Ascending aorta (tissue), 2 donors: ENCODE data around the gene MAN1B1. TPM values are rescaled to one million over a fixed set of nuclear protein-coding genes. Genes with fewer than 3 reads are reported as not detected.

ENCODE experiments used
- DNase-seq, 2 donors: peaks; one replicate each; pipeline ENCODE4 v3.0.0-alpha.2; 2019; ENCODE audit warnings: low spot score in 2 of 2
- H3K27ac ChIP-seq, 2 donors: fragments of 200-600 bp; sonication (generic); one replicate each; pipeline ENCODE4 v1.5.1; 2016 to 2017; ENCODE audit warnings: mild to moderate bottlenecking in 1 of 2
- H3K27me3 ChIP-seq: fragments of 200-600 bp; sonication (generic); one replicate; pipeline ENCODE4 v1.5.1; 2017
- H3K36me3 ChIP-seq, 2 donors: fragments of 200-600 bp; sonication (generic); one replicate each; pipeline ENCODE4 v1.5.1; 2016
- H3K4me1 ChIP-seq, 2 donors: fragments of 200-600 bp; sonication (generic); one replicate each; pipeline ENCODE4 v1.5.1; 2016 to 2017; ENCODE audit warnings: mild to moderate bottlenecking in 1 of 2
- H3K4me3 ChIP-seq, 2 donors: fragments of 200-600 bp; sonication (generic); one replicate each; pipeline ENCODE4 v1.5.1; 2016 to 2017; ENCODE audit warnings: mild to moderate bottlenecking in 1 of 2
- H3K9me3 ChIP-seq, 2 donors: fragments of 200-600 bp; sonication (generic); one replicate each; pipeline ENCODE4 v1.5.1; 2016
- intact Hi-C: fragments of 100-400 bp; cut with DNase I; formaldehyde crosslinking; loops from one replicate; pipeline ENCODE4 v1.15.1; 2023
- total RNA-seq: library from RNA; depleted of rRNA; stranded (reverse); fragments of >200 nt; gene quantifications from one replicate; pipeline ENCODE4 v1.1.0, GENCODE V29; 2016
- TF ChIP-seq, protein P1 (sequence below), 3 experiments: fragments of 200-600 bp in 2 of 3; fragments of 450-650 bp in 1 of 3; sonication (generic) in 2 of 3; IDR thresholded peaks; one replicate each; pipeline ENCODE4 v1.5.1; 2016 to 2019; ENCODE audit warnings: antibody characterized with exemption in 3 of 3, mild to moderate bottlenecking in 1 of 3, moderate library complexity in 1 of 3

MAN1B1 gene
- total RNA-seq, 1 donor from 2014 or later = 85.3 TPM

DNA sequence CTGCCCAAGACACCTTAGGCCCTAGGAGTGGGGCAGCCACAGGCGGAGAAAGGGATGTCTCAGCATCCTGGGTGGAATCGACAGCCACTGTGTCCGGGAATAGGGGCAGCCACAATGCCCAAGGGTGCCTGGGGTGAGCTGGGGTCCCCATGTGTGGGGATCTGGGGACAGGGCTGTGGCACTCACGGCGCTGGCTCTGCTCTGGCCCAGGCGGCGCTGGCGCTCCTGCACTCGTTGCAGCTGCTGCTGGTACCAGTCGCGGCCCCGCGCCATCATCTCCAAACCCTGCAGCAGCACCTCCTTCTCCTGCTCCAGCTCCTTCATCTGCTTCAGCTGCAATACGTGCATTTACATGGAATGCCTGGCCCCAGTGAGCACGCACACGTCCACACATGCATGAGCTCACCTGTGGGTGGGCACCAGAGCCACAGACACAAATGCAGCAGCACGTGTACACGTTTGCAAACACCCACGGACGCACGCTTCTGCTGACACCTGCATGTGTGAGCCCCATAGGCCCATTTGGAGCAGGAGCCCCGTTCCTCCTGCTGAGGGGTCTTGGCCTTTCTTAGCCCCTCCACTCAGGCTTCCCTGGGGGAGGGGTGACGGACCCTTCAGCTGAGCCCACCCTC is 21.3 kb upstream of the MAN1B1 start:
- H3K4me3 ChIP-seq = no peak overlapping the region
- H3K27me3 ChIP-seq = peaks cover 15% of the 10 kb centered on the region
- intact Hi-C loops = loop anchor here (2.0 kb wide), 1 partner anchor 19 kb away; the partner anchor contains the start of gene NPDC1
- peaks cover 0 to 3% of the 10 kb centered on the region in 2 donors for H3K4me1 ChIP-seq
- no peaks in the 10 kb centered on the region for H3K36me3 ChIP-seq
- no peak overlapping the region for H3K27ac ChIP-seq
- TF ChIP-seq, protein P1, sequence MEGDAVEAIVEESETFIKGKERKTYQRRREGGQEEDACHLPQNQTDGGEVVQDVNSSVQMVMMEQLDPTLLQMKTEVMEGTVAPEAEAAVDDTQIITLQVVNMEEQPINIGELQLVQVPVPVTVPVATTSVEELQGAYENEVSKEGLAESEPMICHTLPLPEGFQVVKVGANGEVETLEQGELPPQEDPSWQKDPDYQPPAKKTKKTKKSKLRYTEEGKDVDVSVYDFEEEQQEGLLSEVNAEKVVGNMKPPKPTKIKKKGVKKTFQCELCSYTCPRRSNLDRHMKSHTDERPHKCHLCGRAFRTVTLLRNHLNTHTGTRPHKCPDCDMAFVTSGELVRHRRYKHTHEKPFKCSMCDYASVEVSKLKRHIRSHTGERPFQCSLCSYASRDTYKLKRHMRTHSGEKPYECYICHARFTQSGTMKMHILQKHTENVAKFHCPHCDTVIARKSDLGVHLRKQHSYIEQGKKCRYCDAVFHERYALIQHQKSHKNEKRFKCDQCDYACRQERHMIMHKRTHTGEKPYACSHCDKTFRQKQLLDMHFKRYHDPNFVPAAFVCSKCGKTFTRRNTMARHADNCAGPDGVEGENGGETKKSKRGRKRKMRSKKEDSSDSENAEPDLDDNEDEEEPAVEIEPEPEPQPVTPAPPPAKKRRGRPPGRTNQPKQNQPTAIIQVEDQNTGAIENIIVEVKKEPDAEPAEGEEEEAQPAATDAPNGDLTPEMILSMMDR (IDR thresholded peaks at IDR 0.05) = no peak
- H3K9me3 ChIP-seq = no peaks in the 10 kb centered on the region
- no peak for DNase-seq

DNA sequence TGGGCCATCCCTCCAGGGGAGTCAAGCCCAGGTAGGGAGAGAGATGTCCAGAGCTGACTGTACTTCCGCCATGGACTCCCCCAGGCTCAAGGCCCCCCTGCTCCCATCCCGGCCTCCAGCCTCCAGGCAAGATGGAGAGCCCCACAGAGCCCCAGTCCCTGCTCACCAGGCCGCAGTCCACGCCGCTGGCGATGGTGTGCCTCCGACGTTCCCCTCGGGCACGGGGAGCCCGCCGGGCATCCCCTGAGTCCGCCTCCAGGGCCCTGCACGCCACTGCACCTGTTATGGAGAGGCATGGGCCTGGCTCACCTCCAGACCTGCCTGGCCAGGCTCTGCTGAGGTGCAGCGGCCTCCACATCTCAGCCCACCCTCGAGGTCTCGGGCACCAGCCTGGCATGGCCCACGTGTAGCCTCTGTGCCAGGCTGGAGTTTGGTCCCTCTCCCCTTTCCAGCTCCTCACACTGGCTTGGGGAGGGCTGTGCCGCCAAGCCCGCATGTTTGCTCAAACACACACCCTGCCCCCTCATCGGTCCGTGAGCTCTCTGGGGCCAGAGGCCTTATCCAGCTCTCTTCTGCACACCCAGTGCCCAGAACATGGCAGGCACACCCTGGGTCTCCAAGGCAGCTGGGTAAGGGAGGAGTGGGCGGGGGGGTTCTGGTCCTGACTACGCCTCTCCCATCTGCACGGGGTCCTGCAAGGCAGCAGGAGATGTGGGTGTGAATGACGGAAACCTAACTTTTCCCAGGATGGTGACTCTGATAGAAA is 20.5 kb upstream of the MAN1B1 start:
- intact Hi-C loops = no loop called here
- Histone ChIP-seq H3K27ac (no peak overlapping the region), H3K27me3 (peaks cover 15% of the 10 kb centered on the region), H3K4me1 (peaks cover 0 to 10% of the 10 kb centered on the region in 2 donors), H3K9me3 (no peaks in the 10 kb centered on the region), H3K36me3 (no peaks in the 10 kb centered on the region), H3K4me3 (no peak overlapping the region)
- no peak for DNase-seq
- TF ChIP-seq, protein P1 (IDR thresholded peaks at IDR 0.05) = no peak

DNA sequence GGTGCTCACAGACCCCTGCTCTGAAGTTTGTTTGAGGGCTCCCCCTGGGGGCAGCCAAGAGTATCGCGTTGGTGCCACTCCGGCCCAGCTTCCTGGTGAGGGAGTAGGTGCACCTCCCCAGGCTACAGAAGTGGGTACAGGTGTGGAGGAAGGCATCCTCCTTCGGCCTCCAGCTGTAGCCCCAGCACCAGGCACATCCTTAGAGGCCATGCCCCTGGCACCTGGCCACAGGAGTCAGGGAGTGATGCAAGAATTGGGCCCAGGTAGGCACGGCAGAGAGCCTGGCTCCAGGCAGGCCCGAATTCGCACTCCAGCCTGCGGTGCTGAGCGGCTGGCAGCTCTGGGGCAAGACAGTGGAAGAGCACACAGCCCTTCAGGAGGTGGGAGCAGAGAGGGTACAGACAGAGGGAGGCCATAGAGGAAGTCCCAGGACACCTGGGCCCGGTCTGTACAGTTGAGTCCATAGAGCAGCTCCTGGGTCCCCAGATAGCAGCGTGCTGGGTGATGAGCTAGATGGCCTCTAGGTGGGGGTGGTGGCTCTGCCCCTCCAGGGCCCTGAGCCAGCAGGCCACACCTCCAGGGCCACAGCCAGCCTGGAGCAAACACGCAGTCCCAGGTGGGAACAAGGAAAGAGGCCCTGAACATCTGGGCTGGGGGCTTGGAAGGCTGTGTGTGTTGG is 18.8 kb upstream of the MAN1B1 start:
- DNase-seq = peak in 1 of 2 donors; percentile 84
- no peaks in the 10 kb centered on the region for H3K36me3 ChIP-seq
- H3K4me1 ChIP-seq = peaks cover 0 to 10% of the 10 kb centered on the region in 2 donors
- no peaks in the 10 kb centered on the region for H3K9me3 ChIP-seq
- peaks cover 15% of the 10 kb centered on the region for H3K27me3 ChIP-seq
- TF ChIP-seq, protein P1 (IDR thresholded peaks at IDR 0.05) = peak; percentile 73 to 80 (median 74)
- intact Hi-C loops = no loop called here
- H3K4me3 ChIP-seq = no peak overlapping the region
- H3K27ac ChIP-seq = no peak overlapping the region

DNA sequence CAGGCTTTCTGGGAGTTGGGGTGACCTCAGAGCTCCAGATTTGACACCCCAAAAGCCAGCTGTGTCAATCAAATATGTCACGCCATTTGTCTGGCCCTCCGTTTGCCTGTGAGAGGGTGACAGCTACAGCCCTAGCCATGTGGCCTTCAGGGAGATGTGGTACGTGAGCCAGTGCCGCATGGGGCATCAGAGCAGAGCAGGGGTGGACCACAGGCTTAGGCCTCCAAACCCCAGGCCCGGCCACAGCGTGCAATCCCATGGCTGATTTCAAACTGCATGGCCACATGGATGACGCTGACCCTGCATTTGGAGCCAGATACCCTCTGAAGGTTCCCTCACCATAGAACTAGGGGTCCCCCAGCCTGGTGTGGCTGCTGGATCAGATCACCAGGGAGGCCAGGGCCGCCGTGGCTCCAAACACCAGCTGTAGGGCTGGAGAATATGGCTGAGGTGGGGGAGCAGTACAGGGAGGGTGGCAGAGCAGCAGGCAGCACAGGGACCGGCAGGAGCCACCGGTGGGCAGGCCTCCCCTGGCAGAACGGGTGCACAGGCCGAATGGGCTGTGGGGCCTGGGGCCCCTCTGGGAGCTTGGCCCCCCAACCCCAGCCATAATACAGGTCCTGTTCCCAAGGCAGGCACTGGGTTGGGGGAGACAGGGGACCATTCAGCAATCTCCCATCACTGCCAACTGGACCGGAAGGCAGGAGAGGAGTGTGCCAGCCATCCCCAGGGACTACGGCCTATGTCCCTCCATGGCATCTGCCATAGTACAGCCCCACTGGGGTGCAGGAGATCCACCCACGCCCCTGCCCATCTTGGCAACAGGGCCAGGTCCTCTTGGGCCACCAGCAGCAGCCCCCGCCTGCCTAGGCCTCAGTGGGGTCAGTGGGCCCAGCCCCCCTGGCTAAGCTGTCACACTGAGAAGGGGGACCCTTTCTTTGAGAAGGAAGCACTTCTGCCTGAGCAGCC is 18.0 kb upstream of the MAN1B1 start:
- peaks cover 15% of the 10 kb centered on the region for H3K27me3 ChIP-seq
- peak overlapping the region in 1 of 2 donors; percentile 63 for H3K4me3 ChIP-seq
- no peak overlapping the region for H3K27ac ChIP-seq
- no peak for DNase-seq
- intact Hi-C loops = no loop called here
- no peaks in the 10 kb centered on the region for H3K36me3 ChIP-seq
- peaks cover 0 to 10% of the 10 kb centered on the region in 2 donors for H3K4me1 ChIP-seq
- TF ChIP-seq, protein P1 (IDR thresholded peaks at IDR 0.05) = no peak
- no peaks in the 10 kb centered on the region for H3K9me3 ChIP-seq
